Mesendoderm (in vitro differentiated cells): ENCODE results near the gene COL4A3.
A peak's percentile ranks its signal among the peaks of the same experiment; 100 is the strongest.

Experiments
- DNase-seq: peaks from one replicate; pipeline ENCODE4 v3.0.0; 2013
- H2AK5ac ChIP-seq: 2 replicates; pipeline ENCODE4 v1.6.1; 2013; ENCODE audit warnings: low read length, inconsistent platforms
- H2BK120ac ChIP-seq: 2 replicates; pipeline ENCODE4 v1.6.1; 2013; ENCODE audit warnings: low read depth, mild to moderate bottlenecking, low read length, moderate library complexity, mixed read lengths
- H2BK15ac ChIP-seq: replicated peaks from 2 replicates; pipeline ENCODE4 v1.6.1; 2013; ENCODE audit warnings: low read depth, mild to moderate bottlenecking, moderate library complexity
- H2BK5ac ChIP-seq: 2 replicates; pipeline ENCODE4 v1.6.1; 2013; ENCODE audit warnings: low read length, inconsistent platforms
- H3K18ac ChIP-seq: 2 replicates; pipeline ENCODE4 v1.6.1; 2013; ENCODE audit warnings: mild to moderate bottlenecking, low read length, mixed read lengths
- H3K23ac ChIP-seq: one replicate; pipeline ENCODE4 v1.6.1; 2013; ENCODE audit warnings: low read length
- H3K27ac ChIP-seq: 2 replicates; pipeline ENCODE4 v1.5.1; 2013; ENCODE audit warnings: low read depth, mild to moderate bottlenecking, inconsistent platforms, low read length, moderate library complexity
- H3K27me3 ChIP-seq: 2 replicates; pipeline ENCODE4 v1.6.1; 2013; ENCODE audit warnings: low read length, control low read depth, mild to moderate bottlenecking, inconsistent platforms; ENCODE audit not compliant: insufficient read depth, poor library complexity
- H3K36me3 ChIP-seq: 2 replicates; pipeline ENCODE4 v1.6.1; 2013; ENCODE audit warnings: low read length, inconsistent platforms; ENCODE audit not compliant: control insufficient read depth, insufficient read depth
- H3K4ac ChIP-seq: one replicate; pipeline ENCODE4 v1.6.1; 2013; ENCODE audit warnings: low read depth, mild to moderate bottlenecking, low read length, moderate library complexity
- H3K4me1 ChIP-seq: 2 replicates; pipeline ENCODE4 v1.6.1; 2013; ENCODE audit warnings: low read depth, low read length, inconsistent platforms; ENCODE audit not compliant: control insufficient read depth
- H3K4me2 ChIP-seq: 2 replicates; pipeline ENCODE4 v1.6.1; 2013; ENCODE audit warnings: low read length
- H3K4me3 ChIP-seq: 2 replicates; pipeline ENCODE4 v1.5.1; 2013; ENCODE audit warnings: mild to moderate bottlenecking, low read length
- H3K56ac ChIP-seq: one replicate; pipeline ENCODE4 v1.6.1; 2013; ENCODE audit warnings: low read length
- H3K79me1 ChIP-seq: 2 replicates; pipeline ENCODE4 v1.6.1; 2013; ENCODE audit warnings: low read length, inconsistent platforms
- H3K79me2 ChIP-seq: 2 replicates; pipeline ENCODE4 v1.6.1; 2013; ENCODE audit warnings: mild to moderate bottlenecking, low read length; ENCODE audit not compliant: control insufficient read depth, insufficient read depth
- H3K9ac ChIP-seq: 2 replicates; pipeline ENCODE4 v1.6.1; 2013; ENCODE audit warnings: low read length, inconsistent platforms
- H4K5ac ChIP-seq: one replicate; pipeline ENCODE4 v1.6.1; 2013; ENCODE audit warnings: low read length
- H4K8ac ChIP-seq: one replicate; pipeline ENCODE4 v1.6.1; 2013; ENCODE audit warnings: low read depth, mild to moderate bottlenecking, control low read depth, low read length, moderate library complexity
- WGBS: extraction: QIAGEN DNeasy Blood & Tissue Kit; methylation state at CpG from one replicate; pipeline ENCODE4 v1.1.7; 2013; ENCODE audit warnings: low lambda C conversion rate, missing lambda C conversion rate; ENCODE audit not compliant: insufficient coverage; ENCODE audit errors: extremely low coverage; 5-methylcytosine and 5-hydroxymethylcytosine counted together

COL4A3 gene

GRCh38 chr2:227347117-227347516 is 182.7 kb downstream of the COL4A3 start:
- no peak overlapping the region for H2BK5ac ChIP-seq
- no peaks in the 10 kb centered on the region for H3K4me1 ChIP-seq
- H3K56ac ChIP-seq: no peak overlapping the region
- no peak overlapping the region for H3K9ac ChIP-seq
- H2BK120ac ChIP-seq: no peak overlapping the region
- H3K4me3 ChIP-seq: no peak overlapping the region
- no peak overlapping the region for H2BK15ac ChIP-seq
- peak; percentile 62 for DNase-seq
- WGBS: no CpG with 5 or more reads among the region's 7 CpGs
- no peaks in the 10 kb centered on the region for H3K79me2 ChIP-seq
- no peak overlapping the region for H3K27ac ChIP-seq
- H3K23ac ChIP-seq: no peak overlapping the region
- no peak overlapping the region for H2AK5ac ChIP-seq
- no peak overlapping the region for H3K4me2 ChIP-seq
- no peaks in the 10 kb centered on the region for H3K27me3 ChIP-seq
- no peak overlapping the region for H4K8ac ChIP-seq
- H4K5ac ChIP-seq: no peak overlapping the region
- no peaks in the 10 kb centered on the region for H3K36me3 ChIP-seq
- no peaks in the 10 kb centered on the region for H3K79me1 ChIP-seq
- H3K18ac ChIP-seq: no peak overlapping the region
- H3K4ac ChIP-seq: no peak overlapping the region

- no peaks in the 10 kb centered on the region for H3K79me2 ChIP-seq
- no peak overlapping the region for H3K9ac ChIP-seq
- H4K5ac ChIP-seq: no peak overlapping the region
- H2AK5ac ChIP-seq: no peak overlapping the region
- no CpG with 5 or more reads among the region's 2 CpGs for WGBS
- H3K36me3 ChIP-seq: no peaks in the 10 kb centered on the region
- H3K27me3 ChIP-seq: no peaks in the 10 kb centered on the region
- H3K4ac ChIP-seq: no peak overlapping the region
- no peak overlapping the region for H3K4me3 ChIP-seq
- H3K56ac ChIP-seq: no peak overlapping the region
- H2BK5ac ChIP-seq: no peak overlapping the region
- no peak overlapping the region for H3K4me2 ChIP-seq
- H3K79me1 ChIP-seq: no peaks in the 10 kb centered on the region
- H3K23ac ChIP-seq: no peak overlapping the region
- no peak for DNase-seq
- H2BK120ac ChIP-seq: no peak overlapping the region
- no peak overlapping the region for H3K18ac ChIP-seq
- H3K4me1 ChIP-seq: no peaks in the 10 kb centered on the region
- H4K8ac ChIP-seq: no peak overlapping the region
- H3K27ac ChIP-seq: no peak overlapping the region
- H2BK15ac ChIP-seq: no peak overlapping the region
These were observed 183.9 kb downstream of the COL4A3 start for GRCh38 chr2:227348324-227348723.

GRCh38 chr2:227349989-227350612 is 185.7 kb downstream of the COL4A3 start:
- no peak for DNase-seq
- H2BK5ac ChIP-seq: no peak overlapping the region
- H3K9ac ChIP-seq: no peak overlapping the region
- H3K4me1 ChIP-seq: no peaks in the 10 kb centered on the region
- no peaks in the 10 kb centered on the region for H3K79me1 ChIP-seq
- no peak overlapping the region for H3K27ac ChIP-seq
- H3K27me3 ChIP-seq: no peaks in the 10 kb centered on the region
- no peak overlapping the region for H3K18ac ChIP-seq
- no peak overlapping the region for H4K8ac ChIP-seq
- no peak overlapping the region for H2BK15ac ChIP-seq
- H3K36me3 ChIP-seq: no peaks in the 10 kb centered on the region
- H2AK5ac ChIP-seq: no peak overlapping the region
- no peak overlapping the region for H2BK120ac ChIP-seq
- H3K4me3 ChIP-seq: no peak overlapping the region
- H4K5ac ChIP-seq: no peak overlapping the region
- no peak overlapping the region for H3K23ac ChIP-seq
- H3K4me2 ChIP-seq: no peak overlapping the region
- H3K79me2 ChIP-seq: no peaks in the 10 kb centered on the region
- H3K56ac ChIP-seq: no peak overlapping the region
- WGBS: no CpG with 5 or more reads among the region's 7 CpGs
- no peak overlapping the region for H3K4ac ChIP-seq

- H4K5ac ChIP-seq: no peak overlapping the region
- no peak overlapping the region for H2BK15ac ChIP-seq
- no peak overlapping the region for H3K9ac ChIP-seq
- no peak overlapping the region for H3K23ac ChIP-seq
- no peak overlapping the region for H4K8ac ChIP-seq
- H3K79me2 ChIP-seq: no peaks in the 10 kb centered on the region
- no peak overlapping the region for H3K18ac ChIP-seq
- H3K56ac ChIP-seq: no peak overlapping the region
- no peak overlapping the region for H3K4me3 ChIP-seq
- no CpG with 5 or more reads among the region's 4 CpGs for WGBS
- H3K27me3 ChIP-seq: no peaks in the 10 kb centered on the region
- no peak overlapping the region for H3K4ac ChIP-seq
- H3K36me3 ChIP-seq: no peaks in the 10 kb centered on the region
- peak; percentile 31 for DNase-seq
- no peaks in the 10 kb centered on the region for H3K79me1 ChIP-seq
- no peak overlapping the region for H2AK5ac ChIP-seq
- no peak overlapping the region for H2BK5ac ChIP-seq
- no peak overlapping the region for H2BK120ac ChIP-seq
- H3K4me1 ChIP-seq: no peaks in the 10 kb centered on the region
- no peak overlapping the region for H3K27ac ChIP-seq
- no peak overlapping the region for H3K4me2 ChIP-seq
These were observed 187.2 kb downstream of the COL4A3 start for GRCh38 chr2:227351639-227352038.

- H4K5ac ChIP-seq: no peak overlapping the region
- H3K4ac ChIP-seq: no peak overlapping the region
- no peak overlapping the region for H2AK5ac ChIP-seq
- DNase-seq: no peak
- H3K79me2 ChIP-seq: no peaks in the 10 kb centered on the region
- no peak overlapping the region for H3K23ac ChIP-seq
- H3K27ac ChIP-seq: no peak overlapping the region
- no peak overlapping the region for H3K4me3 ChIP-seq
- H3K4me1 ChIP-seq: no peaks in the 10 kb centered on the region
- no CpG with 5 or more reads among the region's 5 CpGs for WGBS
- H2BK15ac ChIP-seq: no peak overlapping the region
- no peaks in the 10 kb centered on the region for H3K27me3 ChIP-seq
- no peak overlapping the region for H3K18ac ChIP-seq
- H3K36me3 ChIP-seq: peaks cover 3% of the 10 kb centered on the region
- no peak overlapping the region for H2BK120ac ChIP-seq
- H3K79me1 ChIP-seq: no peaks in the 10 kb centered on the region
- H3K9ac ChIP-seq: no peak overlapping the region
- no peak overlapping the region for H4K8ac ChIP-seq
- H3K4me2 ChIP-seq: no peak overlapping the region
- no peak overlapping the region for H3K56ac ChIP-seq
- H2BK5ac ChIP-seq: no peak overlapping the region
These were observed 195.9 kb downstream of the COL4A3 start for GRCh38 chr2:227360351-227360750.

GRCh38 chr2:227363756-227364155 is 199.3 kb downstream of the COL4A3 start:
- Histone ChIP-seq H2BK120ac (no peak overlapping the region), H3K27me3 (no peaks in the 10 kb centered on the region), H2AK5ac (no peak overlapping the region), H3K4ac (no peak overlapping the region), H3K79me1 (no peaks in the 10 kb centered on the region), H3K36me3 (peaks cover 3% of the 10 kb centered on the region), H3K4me2 (no peak overlapping the region), H3K79me2 (no peaks in the 10 kb centered on the region), H3K4me1 (no peaks in the 10 kb centered on the region), H2BK5ac (no peak overlapping the region), H4K5ac (no peak overlapping the region), H3K56ac (no peak overlapping the region), H2BK15ac (no peak overlapping the region), H3K23ac (no peak overlapping the region), H3K9ac (no peak overlapping the region), H3K27ac (no peak overlapping the region), H3K18ac (no peak overlapping the region), H4K8ac (no peak overlapping the region), H3K4me3 (no peak overlapping the region)
- WGBS: no CpG with 5 or more reads among the region's 6 CpGs
- peak; percentile 33 for DNase-seq
